Right lobe of liver (tissue), 6 donors: ENCODE data around the gene PEA15. TPM values are rescaled to one million over a fixed set of nuclear protein-coding genes. Genes with fewer than 3 reads are reported as not detected.

Source experiments
- ATAC-seq, 4 donors: fragments of 200-7000 bp; cut with Tn5 transposase; one replicate each; pipeline ENCODE4 v1.9.1; 2020; ENCODE audit warnings: mild to moderate bottlenecking in 4 of 4, moderate library complexity in 4 of 4
- DNase-seq, 3 donors: peaks; one replicate each; pipeline ENCODE4 v3.0.0-alpha.2; 2020
- H3K27ac ChIP-seq, 3 donors: fragments of 200-600 bp; one replicate each; pipeline ENCODE4 v1.8.0; 2022
- H3K27me3 ChIP-seq, 2 donors: fragments of 200-600 bp; one replicate each; pipeline ENCODE4 v1.8.0; 2022
- H3K36me3 ChIP-seq, 4 donors: fragments of 200-600 bp; sonication (generic) in 1 of 4; one replicate each; pipeline versions ENCODE4 v1.5.1 to v1.8.0; 2017 to 2022; ENCODE audit warnings: control low read depth in 1 of 4
- H3K4me1 ChIP-seq, 4 donors: fragments of 200-600 bp; sonication (generic) in 1 of 4; one replicate each; pipeline versions ENCODE4 v1.5.1 to v1.8.0; 2017 to 2022; ENCODE audit warnings: control low read depth in 1 of 4
- H3K4me3 ChIP-seq, 3 donors: fragments of 200-600 bp; one replicate each; pipeline ENCODE4 v1.8.0; 2022
- H3K9me3 ChIP-seq, 4 donors: fragments of 200-600 bp; sonication (generic) in 1 of 4; one replicate each; pipeline versions ENCODE4 v1.5.1 to v1.8.0; 2017 to 2022; ENCODE audit warnings: control low read depth in 1 of 4
- CTCF ChIP-seq, 4 donors: fragments of 200-600 bp in 3 of 4; fragments of 450-650 bp in 1 of 4; IDR thresholded peaks; one replicate each; pipeline versions ENCODE4 v1.5.1 to v1.8.0; 2016 to 2022; ENCODE audit warnings: antibody characterized with exemption in 4 of 4, mild to moderate bottlenecking in 2 of 4
- POLR2A ChIP-seq: fragments of 450-650 bp; IDR thresholded peaks from one replicate; pipeline ENCODE4 v1.6.1; 2017; ENCODE audit warnings: antibody characterized with exemption, mild to moderate bottlenecking
- WGBS: methylation state at CpG from one replicate; pipeline ENCODE4 v1.1.6; 2018; ENCODE audit warnings: low coverage, low lambda C conversion rate; ENCODE audit not compliant: insufficient coverage; ENCODE audit errors: missing lambda C conversion rate; 5-methylcytosine and 5-hydroxymethylcytosine counted together
- intact Hi-C, 2 donors: fragments of 100-400 bp; cut with DNase I; formaldehyde crosslinking; loops; one replicate each; pipeline versions ENCODE4 v1.11.2 to v1.14.1; 2022
- total RNA-seq, 6 experiments: library from RNA; depleted of rRNA in 2 of 6; stranded (reverse); fragments of >200 nt in 2 of 6; fragmentation: NEBNext Ultra II Directional in 3 of 6; extraction: Animal tissue kit (Norgen Biotek cat#: 25700) in 3 of 6; gene quantifications; one replicate each; pipeline versions ENCODE4 v1.1.0 to v1.2.4, GENCODE V29; 2016 to 2023
- donor health status: DM: no; HTN: yes; CAD: no.
- donor health status: DM: no; HTN: no; CAD: no.
- donor health status: DM: no; HTN: no; CAD: no.
- donor health status: DM: no; HTN: yes; CAD: no.
- donor health status: DM: no; HTN: yes; CAD: no.

PEA15 gene
- total RNA-seq, 6 experiments from 2014 or later, result 11.5 to 45.7 (median 18.0) TPM

DNA sequence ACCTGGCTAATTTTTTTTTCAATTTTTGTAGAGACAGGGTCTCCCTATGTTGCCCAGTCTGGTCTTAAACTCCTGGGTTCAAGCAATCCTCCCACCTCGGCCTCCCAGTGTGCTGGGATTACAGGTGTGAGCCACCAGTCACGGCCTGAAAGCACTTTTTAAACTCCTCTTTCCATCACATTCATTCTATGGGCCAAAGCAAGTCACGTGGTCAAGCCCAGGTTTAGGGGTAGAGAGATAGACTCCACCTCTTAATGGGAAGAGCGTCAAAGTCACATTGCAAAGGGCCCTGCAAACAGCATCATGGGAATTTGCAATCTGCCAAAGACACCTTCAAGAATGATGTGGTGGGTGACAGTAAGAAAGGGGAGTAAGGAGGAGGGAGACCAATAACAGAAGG, 46.6 kb upstream of the PEA15 start:
- Histone ChIP-seq H3K9me3 (no peaks in the 10 kb centered on the region), H3K4me3 (no peak overlapping the region), H3K27me3 (no peaks in the 10 kb centered on the region), H3K27ac (no peak overlapping the region), H3K4me1 (no peaks in the 10 kb centered on the region), H3K36me3 (no peaks in the 10 kb centered on the region)
- intact Hi-C loops, result no loop called here
- TF ChIP-seq CTCF (IDR thresholded peaks at IDR 0.05) (no peak), POLR2A (no peak)
- DNase-seq, result no peak
- 53% methylated on average over 4 of the region's 4 CpGs for WGBS
- ATAC-seq, result no peak

GRCh38 chr1:160159846-160160245, 45.3 kb upstream of the PEA15 start:
- Histone ChIP-seq H3K27ac (no peak overlapping the region), H3K4me3 (no peak overlapping the region), H3K27me3 (no peaks in the 10 kb centered on the region), H3K4me1 (no peaks in the 10 kb centered on the region), H3K9me3 (no peaks in the 10 kb centered on the region), H3K36me3 (no peaks in the 10 kb centered on the region)
- intact Hi-C loops, result no loop called here
- TF ChIP-seq CTCF (IDR thresholded peaks at IDR 0.05) (no peak), POLR2A (no peak)
- ATAC-seq, result no peak
- no peak for DNase-seq

- Histone ChIP-seq H3K36me3 (no peaks in the 10 kb centered on the region), H3K27ac (no peak overlapping the region), H3K4me1 (no peaks in the 10 kb centered on the region), H3K4me3 (no peak overlapping the region), H3K27me3 (no peaks in the 10 kb centered on the region), H3K9me3 (no peaks in the 10 kb centered on the region)
- DNase-seq (no peak), ATAC-seq (peak; percentile 33 to 50 (median 42))
- TF ChIP-seq CTCF (IDR thresholded peaks at IDR 0.05) (peak in 2 of 4 donors; percentile 14 to 18), POLR2A (no peak)
- 46% methylated on average over 3 of the region's 6 CpGs for whole genome bisulfite sequencing
- intact Hi-C loops, result no loop called here
Measured at GRCh38 chr1:160161965-160162705, 43.0 kb upstream of the PEA15 start.

GRCh38 chr1:160162931-160163330, 42.3 kb upstream of the PEA15 start:
- Histone ChIP-seq H3K4me3 (no peak overlapping the region), H3K36me3 (no peaks in the 10 kb centered on the region), H3K27ac (no peak overlapping the region), H3K27me3 (no peaks in the 10 kb centered on the region), H3K9me3 (no peaks in the 10 kb centered on the region), H3K4me1 (no peaks in the 10 kb centered on the region)
- TF ChIP-seq CTCF (IDR thresholded peaks at IDR 0.05) (no peak), POLR2A (no peak)
- 49% methylated on average over 2 of the region's 2 CpGs for WGBS
- no peak for DNase-seq
- ATAC-seq, result peak in 3 of 4 donors; percentile 20 to 28 (median 28)
- intact Hi-C loops, result no loop called here
